Stomach (tissue), 9 donors: ENCODE measurements around the gene PCDH9. TPM values are rescaled to one million over a fixed set of nuclear protein-coding genes. Genes with fewer than 3 reads are reported as not detected.

Source experiments
- DNase-seq, 2 donors: peaks; one replicate each; pipeline versions ENCODE4 v3.0.0 to v3.0.0-alpha.2; 2013 to 2019
- H3K27ac ChIP-seq, 5 donors: fragments of 200-600 bp in 4 of 5; sonication (generic) in 4 of 5; one replicate each; pipeline ENCODE4 v1.5.1; 2013 to 2019; ENCODE audit warnings: mild to moderate bottlenecking in 1 of 5, moderate library complexity in 1 of 5
- H3K27me3 ChIP-seq, 3 donors: fragments of 200-600 bp; sonication (generic); one replicate each; pipeline ENCODE4 v1.5.1; 2017 to 2019; ENCODE audit warnings: mixed run types in 1 of 3
- H3K36me3 ChIP-seq, 4 donors: fragments of 200-600 bp; sonication (generic); 1 replicate in 3 of 4; 2 replicates in 1 of 4; pipeline ENCODE4 v1.5.1; 2016 to 2019
- H3K4me1 ChIP-seq, 4 donors: fragments of 200-600 bp; sonication (generic); one replicate each; pipeline ENCODE4 v1.5.1; 2016 to 2019
- H3K4me3 ChIP-seq, 4 donors: fragments of 200-600 bp; sonication (generic) in 3 of 4; one replicate each; pipeline ENCODE4 v1.5.1; 2016 to 2019; ENCODE audit warnings: mild to moderate bottlenecking in 1 of 4
- H3K9me3 ChIP-seq, 4 donors: fragments of 200-600 bp; sonication (generic); one replicate each; pipeline ENCODE4 v1.5.1; 2016 to 2019
- EP300 ChIP-seq: sonication (generic); formaldehyde crosslinking; IDR thresholded peaks from one replicate; pipeline ENCODE4 v1.6.1; 2017; ENCODE audit warnings: antibody characterized with exemption
- POLR2A ChIP-seq, 4 donors: fragments of 450-650 bp; IDR thresholded peaks; one replicate each; pipeline ENCODE4 v1.6.1; 2016; ENCODE audit warnings: antibody characterized with exemption in 4 of 4, control low read depth in 2 of 4, mild to moderate bottlenecking in 1 of 4, moderate library complexity in 1 of 4
- POLR2AphosphoS5 ChIP-seq, 3 donors: sonication (generic); formaldehyde crosslinking; IDR thresholded peaks; one replicate each; pipeline ENCODE4 v1.6.1; 2016; ENCODE audit warnings: antibody characterized with exemption in 3 of 3
- WGBS, 5 donors: extraction: QIAGEN DNeasy Blood & Tissue Kit in 3 of 5; methylation state at CpG; one replicate each; pipeline versions ENCODE4 v1.1.5 to v1.1.7; 2013 to 2018; 5-methylcytosine and 5-hydroxymethylcytosine counted together
- intact Hi-C: fragments of 100-400 bp; cut with DNase I; formaldehyde crosslinking; loops from one replicate; pipeline ENCODE4 v1.15.1; 2023; ENCODE audit warnings: low total_unique reads
- polyA plus RNA-seq, 3 donors: library from polyadenylated mRNA; stranded (reverse); fragments of 200-250 nt; gene quantifications; one replicate each; pipeline ENCODE4 v1.2.3, GENCODE V29; 2013
- total RNA-seq, 5 donors: library from RNA; depleted of rRNA; stranded (reverse); fragments of >200 nt; gene quantifications; one replicate each; pipeline versions ENCODE4 v1.1.0 to v1.2.3, GENCODE V29; 2014 to 2016
- TF ChIP-seq, protein P1 (sequence below), 7 experiments: fragments of 450-650 bp in 4 of 7; fragments of 200-600 bp in 3 of 7; sonication (generic) in 3 of 7; IDR thresholded peaks; one replicate each; pipeline ENCODE4 v1.5.1; 2016 to 2019; ENCODE audit warnings: antibody characterized with exemption in 7 of 7, control low read depth in 2 of 7, mild to moderate bottlenecking in 1 of 7
- donor health status: healthy with polysubstance abuse.
- donor health status: Bipolar disorder and iron deficiency.
- donor health status: healthy.

PCDH9 gene
- total and polyA plus RNA-seq, 8 donors, result 0.40 to 36.2 (median 3.7) TPM

DNA sequence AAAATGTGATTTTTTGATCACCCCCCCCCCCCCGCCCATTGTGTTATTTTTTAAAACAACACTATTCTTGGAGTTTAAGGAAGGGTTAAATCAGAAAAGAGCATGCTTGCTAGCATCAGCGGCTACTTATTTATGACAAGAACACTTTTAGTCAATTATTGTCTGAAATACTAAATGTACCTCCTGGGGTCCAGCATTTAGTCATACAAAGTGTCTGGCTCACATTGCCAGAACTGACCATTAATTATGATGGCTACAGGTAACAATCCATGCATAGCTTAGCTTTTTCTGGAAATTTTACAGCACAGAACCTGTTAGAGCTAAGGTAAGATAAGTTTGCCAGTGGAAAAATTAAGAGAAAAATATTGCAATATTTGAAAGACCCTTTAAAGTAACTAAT, 90.1 kb downstream of the PCDH9 start:
- TF ChIP-seq, protein P1, sequence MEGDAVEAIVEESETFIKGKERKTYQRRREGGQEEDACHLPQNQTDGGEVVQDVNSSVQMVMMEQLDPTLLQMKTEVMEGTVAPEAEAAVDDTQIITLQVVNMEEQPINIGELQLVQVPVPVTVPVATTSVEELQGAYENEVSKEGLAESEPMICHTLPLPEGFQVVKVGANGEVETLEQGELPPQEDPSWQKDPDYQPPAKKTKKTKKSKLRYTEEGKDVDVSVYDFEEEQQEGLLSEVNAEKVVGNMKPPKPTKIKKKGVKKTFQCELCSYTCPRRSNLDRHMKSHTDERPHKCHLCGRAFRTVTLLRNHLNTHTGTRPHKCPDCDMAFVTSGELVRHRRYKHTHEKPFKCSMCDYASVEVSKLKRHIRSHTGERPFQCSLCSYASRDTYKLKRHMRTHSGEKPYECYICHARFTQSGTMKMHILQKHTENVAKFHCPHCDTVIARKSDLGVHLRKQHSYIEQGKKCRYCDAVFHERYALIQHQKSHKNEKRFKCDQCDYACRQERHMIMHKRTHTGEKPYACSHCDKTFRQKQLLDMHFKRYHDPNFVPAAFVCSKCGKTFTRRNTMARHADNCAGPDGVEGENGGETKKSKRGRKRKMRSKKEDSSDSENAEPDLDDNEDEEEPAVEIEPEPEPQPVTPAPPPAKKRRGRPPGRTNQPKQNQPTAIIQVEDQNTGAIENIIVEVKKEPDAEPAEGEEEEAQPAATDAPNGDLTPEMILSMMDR (IDR thresholded peaks at IDR 0.05), result no peak
- TF ChIP-seq POLR2A (IDR thresholded peaks at IDR 0.05) (no peak), POLR2AphosphoS5 (IDR thresholded peaks at IDR 0.05) (no peak), EP300 (no peak)
- Histone ChIP-seq H3K9me3 (no peaks in the 10 kb centered on the region), H3K4me3 (no peak overlapping the region), H3K4me1 (peaks cover 0 to 31% (median 10%) of the 10 kb centered on the region in 4 donors), H3K36me3 (no peaks in the 10 kb centered on the region), H3K27me3 (no peaks in the 10 kb centered on the region), H3K27ac (no peak overlapping the region)
- 60 to 93% (median 81%) methylated on average over 2 of the region's 2 CpGs for WGBS, 5 donors
- intact Hi-C loops, result no loop called here
- no peak for DNase-seq

GRCh38 chr13:67139551-67139950, 90.6 kb downstream of the PCDH9 start:
- no peaks in the 10 kb centered on the region for H3K36me3 ChIP-seq
- H3K27ac ChIP-seq, result no peak overlapping the region
- H3K4me3 ChIP-seq, result no peak overlapping the region
- TF ChIP-seq POLR2AphosphoS5 (IDR thresholded peaks at IDR 0.05) (no peak), POLR2A (IDR thresholded peaks at IDR 0.05) (no peak), EP300 (no peak)
- TF ChIP-seq, protein P1 (IDR thresholded peaks at IDR 0.05), result no peak
- peaks cover 0 to 36% (median 11%) of the 10 kb centered on the region in 4 donors for H3K4me1 ChIP-seq
- 69 to 78% (median 71%) methylated on average over 4 of the region's 4 CpGs for WGBS, 5 donors
- no peaks in the 10 kb centered on the region for H3K27me3 ChIP-seq
- H3K9me3 ChIP-seq, result no peaks in the 10 kb centered on the region
- intact Hi-C loops, result no loop called here
- no peak for DNase-seq

GRCh38 chr13:67138970-67139369, 91.2 kb downstream of the PCDH9 start:
- Histone ChIP-seq H3K9me3 (no peaks in the 10 kb centered on the region), H3K4me3 (no peak overlapping the region), H3K36me3 (no peaks in the 10 kb centered on the region), H3K27ac (no peak overlapping the region), H3K4me1 (peaks cover 0 to 39% (median 14%) of the 10 kb centered on the region in 4 donors), H3K27me3 (no peaks in the 10 kb centered on the region)
- no peak for TF ChIP-seq POLR2AphosphoS5 (IDR thresholded peaks at IDR 0.05)
- TF ChIP-seq, protein P1 (IDR thresholded peaks at IDR 0.05), result no peak
- no peak for TF ChIP-seq EP300
- no peak for TF ChIP-seq POLR2A (IDR thresholded peaks at IDR 0.05)
- no peak for DNase-seq
- intact Hi-C loops, result no loop called here
- WGBS, 5 donors, result 91 to 94% (median 92%) methylated on average over 4 of the region's 4 CpGs

DNA sequence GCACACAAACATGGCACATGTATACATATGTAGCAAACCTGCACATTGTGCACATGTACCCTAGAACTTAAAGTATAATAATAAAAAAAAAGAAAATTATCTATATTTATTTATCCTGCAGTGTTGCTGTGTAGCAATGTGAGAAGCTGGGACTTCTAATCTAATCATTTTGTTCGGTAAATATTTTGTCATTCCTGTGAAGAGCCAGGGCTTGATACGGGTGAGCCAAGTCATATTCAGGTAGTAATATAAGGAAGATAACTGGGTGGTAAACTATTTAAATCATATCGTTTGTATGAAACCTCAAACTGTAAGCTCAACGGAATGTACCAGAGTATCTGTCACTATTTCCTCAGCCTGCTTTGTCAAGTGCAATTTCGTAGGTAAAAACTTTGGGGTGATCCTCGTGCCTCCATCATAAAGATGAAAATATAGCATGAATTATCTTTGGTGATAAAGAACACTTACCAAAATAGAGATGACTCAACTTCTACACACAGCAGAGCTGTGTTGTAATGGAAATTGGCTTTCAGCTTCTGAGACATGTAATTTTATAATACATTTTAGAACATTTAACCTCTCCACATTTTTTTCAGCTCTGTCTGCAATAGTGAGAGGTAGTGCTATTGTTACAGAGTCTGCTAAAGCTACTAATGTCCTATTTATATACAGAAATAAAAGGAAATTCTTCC, 92.9 kb downstream of the PCDH9 start:
- peaks cover 0 to 42% (median 18%) of the 10 kb centered on the region in 4 donors for H3K4me1 ChIP-seq

GRCh38 chr13:67136157-67136556, 94.0 kb downstream of the PCDH9 start:
- peak in 1 of 2 donors; percentile 20 for DNase-seq
- H3K36me3 ChIP-seq, result no peaks in the 10 kb centered on the region
- 63 to 87% (median 73%) methylated on average over 5 of the region's 5 CpGs for WGBS, 5 donors
- H3K27ac ChIP-seq, result no peak overlapping the region
- TF ChIP-seq, protein P1 (IDR thresholded peaks at IDR 0.05), result no peak
- no peak for TF ChIP-seq EP300
- TF ChIP-seq POLR2AphosphoS5 (IDR thresholded peaks at IDR 0.05), result peak in 2 of 3 donors; percentile 23 to 41
- no peak for TF ChIP-seq POLR2A (IDR thresholded peaks at IDR 0.05)
- intact Hi-C loops, result no loop called here
- H3K4me1 ChIP-seq, result peaks cover 0 to 42% (median 18%) of the 10 kb centered on the region in 4 donors
- no peaks in the 10 kb centered on the region for H3K27me3 ChIP-seq
- H3K4me3 ChIP-seq, result no peak overlapping the region
- no peaks in the 10 kb centered on the region for H3K9me3 ChIP-seq

More for the DNA sequence above, 92.9 kb downstream of the PCDH9 start:
- intact Hi-C loops, result no loop called here
- H3K36me3 ChIP-seq, result no peaks in the 10 kb centered on the region
- TF ChIP-seq POLR2A (IDR thresholded peaks at IDR 0.05) (no peak), POLR2AphosphoS5 (IDR thresholded peaks at IDR 0.05) (peak in 2 of 3 donors; percentile 37 to 76)
- no peak overlapping the region for H3K27ac ChIP-seq
- H3K9me3 ChIP-seq, result no peaks in the 10 kb centered on the region
- no peaks in the 10 kb centered on the region for H3K27me3 ChIP-seq
- no peak for DNase-seq
- no peak overlapping the region for H3K4me3 ChIP-seq
- WGBS, 5 donors, result 30 to 54% (median 39%) methylated on average over 6 of the region's 6 CpGs
